KOPT-K1 (cell line): ENCODE results near the gene CYBRD1.
"Not testable (repeated sequence)": the region's sequence is repeated elsewhere in the genome, so short reads cannot be mapped to it uniquely, and the experiment has no call there.

Experiments
- H3K27ac ChIP-seq: fragments of 200-600 bp; sonication (generic); 2 replicates; pipeline ENCODE4 v1.5.1; 2016; ENCODE audit warnings: antibody characterized with exemption, mild to moderate bottlenecking, low read depth, low read length; ENCODE audit not compliant: poor library complexity, severe bottlenecking
- H3K36me3 ChIP-seq: fragments of 200-600 bp; sonication (generic); 2 replicates; pipeline ENCODE4 v1.5.1; 2017; ENCODE audit warnings: antibody characterized with exemption, mild to moderate bottlenecking, low read length, moderate library complexity; ENCODE audit not compliant: insufficient read depth
- H3K9me3 ChIP-seq: fragments of 200-600 bp; sonication (generic); 2 replicates; pipeline ENCODE4 v1.5.1; 2017; ENCODE audit warnings: antibody characterized with exemption, low read length, mild to moderate bottlenecking; ENCODE audit not compliant: insufficient read depth, poor library complexity, severe bottlenecking

CYBRD1 gene

GRCh38 chr2:171522052-171522787 lies at the start of gene CYBRD1:
Gene CYBRD1 (plus strand): TSS chr2:171522474. CDS start chr2:171522546, 72 bp downstream.
- peak within 1 kb of the TSS; percentile 73 for H3K27ac ChIP-seq
- H3K9me3 ChIP-seq = no peaks in the 10 kb centered on the region

DNA sequence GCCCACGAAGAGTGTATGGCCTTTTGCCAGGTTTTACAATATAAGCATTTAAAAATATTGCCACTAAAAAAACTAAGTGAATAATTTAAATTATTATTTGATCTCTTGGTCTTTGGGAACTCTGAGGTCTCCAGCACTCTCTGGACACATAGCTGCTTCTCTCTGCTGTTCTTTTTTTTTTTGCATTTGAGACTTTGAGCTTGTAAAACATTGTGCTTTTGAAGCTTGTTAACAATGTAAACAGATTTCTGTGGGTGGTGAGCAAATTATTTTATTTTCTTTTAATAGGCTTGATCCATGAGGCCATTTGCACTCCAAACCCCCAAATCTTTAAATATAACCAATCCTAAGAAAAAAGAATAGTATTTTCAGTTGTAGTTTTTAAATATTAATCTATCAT lies 46.3 kb upstream of the CYBRD1 start:
- Histone ChIP-seq H3K27ac (no peak overlapping the region), H3K9me3 (no peaks in the 10 kb centered on the region), H3K36me3 (peaks cover 83% of the 10 kb centered on the region)

More at GRCh38 chr2:171522052-171522787, at the start of gene CYBRD1:
- H3K36me3 ChIP-seq = no peaks in the 10 kb centered on the region

DNA sequence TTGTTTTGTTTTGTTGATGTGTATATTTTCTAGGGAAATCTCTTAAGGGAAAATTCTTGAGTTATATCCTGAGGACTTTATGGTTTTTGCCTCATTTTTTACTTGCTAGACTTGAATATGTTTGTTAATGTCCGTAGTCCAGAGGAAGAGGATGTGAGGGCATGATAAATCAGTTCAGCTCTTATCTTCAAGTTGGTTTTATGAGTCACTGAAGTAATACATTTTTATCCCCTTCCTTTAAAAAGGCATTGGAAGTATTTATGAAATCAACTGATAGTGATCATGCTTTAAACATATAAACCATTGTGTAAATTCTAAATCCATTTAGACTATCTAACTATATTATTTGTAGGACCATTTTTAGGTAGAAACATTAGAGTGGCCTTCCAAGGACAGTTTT lies 43.9 kb upstream of the CYBRD1 start:
- Histone ChIP-seq H3K36me3 (peaks cover 79% of the 10 kb centered on the region), H3K27ac (no peak overlapping the region), H3K9me3 (no peaks in the 10 kb centered on the region)

- H3K36me3 ChIP-seq = peaks cover 73% of the 10 kb centered on the region
- no peaks in the 10 kb centered on the region for H3K9me3 ChIP-seq
- H3K27ac ChIP-seq = no peak overlapping the region
Observed at GRCh38 chr2:171479154-171479814, 43.0 kb upstream of the CYBRD1 start.

- H3K27ac ChIP-seq = no peak overlapping the region
- no peaks in the 10 kb centered on the region for H3K9me3 ChIP-seq
- H3K36me3 ChIP-seq = peaks cover 59% of the 10 kb centered on the region
Observed at GRCh38 chr2:171480908-171481307, 41.4 kb upstream of the CYBRD1 start.

DNA sequence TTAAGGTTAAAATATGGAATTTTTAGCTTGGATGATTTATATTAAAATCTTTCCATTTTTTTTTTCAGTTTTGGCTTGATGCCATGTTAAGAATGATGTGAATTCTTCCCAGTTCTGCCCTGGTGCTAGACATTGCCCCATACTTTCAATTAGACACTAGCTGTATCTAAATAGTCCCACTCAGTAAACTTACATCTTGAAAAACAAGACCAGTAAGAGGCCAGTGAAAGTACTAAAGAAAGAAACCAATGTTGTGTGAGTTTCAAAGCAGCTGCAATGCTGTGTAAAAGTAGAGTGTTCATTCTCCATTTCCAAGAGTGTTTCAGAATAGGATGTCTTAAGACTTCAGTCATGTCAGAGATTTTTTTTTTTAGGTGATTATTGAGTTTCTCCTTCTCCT lies 40.0 kb upstream of the CYBRD1 start:
- no peak overlapping the region for H3K27ac ChIP-seq

DNA sequence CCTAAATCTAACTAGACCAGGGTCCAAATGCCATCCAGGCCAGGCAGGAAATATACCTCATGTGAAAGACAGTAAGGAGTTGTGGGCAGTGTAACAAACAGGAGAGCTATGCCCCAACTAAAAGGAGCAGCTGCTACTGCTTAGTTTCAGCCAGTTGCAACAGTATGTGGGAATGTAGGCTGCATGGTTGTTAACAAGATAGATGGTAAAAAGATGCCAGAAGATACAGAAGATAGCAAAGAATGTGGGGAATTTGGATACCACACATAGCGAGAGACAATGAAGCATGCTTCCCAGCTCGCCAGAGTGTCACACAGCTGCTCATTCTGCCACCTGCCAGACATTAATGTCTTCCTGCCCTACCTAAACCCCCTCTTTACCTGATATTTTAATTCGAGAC lies 39.4 kb upstream of the CYBRD1 start:
- peaks cover 57% of the 10 kb centered on the region for H3K36me3 ChIP-seq
- H3K9me3 ChIP-seq = no peaks in the 10 kb centered on the region
- H3K27ac ChIP-seq = no peak overlapping the region

More for the DNA sequence above, 40.0 kb upstream of the CYBRD1 start:
- Histone ChIP-seq H3K36me3 (peaks cover 58% of the 10 kb centered on the region), H3K9me3 (no peaks in the 10 kb centered on the region)

DNA sequence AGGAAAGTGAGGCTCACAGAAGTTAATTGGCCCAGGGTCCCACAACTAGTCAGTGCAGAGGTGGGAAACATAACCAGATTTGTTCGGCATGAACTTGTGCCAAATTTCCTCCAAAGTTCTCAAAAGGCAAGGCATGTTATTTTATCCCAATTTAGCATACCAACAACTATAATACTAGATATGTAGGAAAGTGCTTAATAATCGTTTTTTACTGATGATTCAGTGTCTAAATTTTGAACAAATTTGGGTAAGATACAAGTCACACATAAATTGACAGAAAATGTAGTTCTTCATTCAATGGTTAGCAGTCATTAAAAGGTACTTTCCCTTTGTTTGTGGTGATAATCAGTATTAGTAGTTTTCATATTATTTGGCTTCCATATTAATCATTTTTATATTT lies 38.5 kb upstream of the CYBRD1 start:
- Histone ChIP-seq H3K9me3 (peaks cover 4% of the 10 kb centered on the region), H3K36me3 (peaks cover 59% of the 10 kb centered on the region), H3K27ac (no peak overlapping the region)

- Histone ChIP-seq H3K36me3 (peaks cover 48% of the 10 kb centered on the region), H3K9me3 (peaks cover 11% of the 10 kb centered on the region), H3K27ac (no peak overlapping the region)
Observed at GRCh38 chr2:171485116-171485515, 37.2 kb upstream of the CYBRD1 start.

GRCh38 chr2:171487201-171487600 lies 35.1 kb upstream of the CYBRD1 start:
- peaks cover 32% of the 10 kb centered on the region for H3K36me3 ChIP-seq
- H3K9me3 ChIP-seq = peaks cover 11% of the 10 kb centered on the region
- H3K27ac ChIP-seq = no peak overlapping the region

DNA sequence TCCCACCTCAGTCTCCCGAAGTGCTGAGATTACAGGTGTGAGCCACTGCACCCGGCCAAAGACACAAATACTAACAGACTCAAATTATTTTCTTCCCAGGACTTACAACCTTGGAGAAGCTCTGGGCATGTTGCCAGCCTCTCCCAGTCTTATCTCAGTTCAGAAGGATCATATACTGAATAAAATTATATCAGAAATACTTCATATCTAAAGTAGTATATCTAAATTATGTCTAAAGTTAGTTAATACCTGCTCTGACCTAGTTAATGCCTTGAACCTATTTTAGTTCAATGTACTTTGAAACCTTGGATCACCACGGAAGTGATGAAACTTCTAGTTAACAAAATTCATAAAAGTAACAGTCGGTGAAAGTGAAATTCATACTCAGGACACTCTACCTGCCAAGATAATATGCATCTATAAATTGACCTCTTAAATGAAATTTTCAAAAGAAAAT lies 34.4 kb upstream of the CYBRD1 start:
- Histone ChIP-seq H3K9me3 (peaks cover 11% of the 10 kb centered on the region), H3K27ac (no peak overlapping the region), H3K36me3 (peaks cover 26% of the 10 kb centered on the region)

DNA sequence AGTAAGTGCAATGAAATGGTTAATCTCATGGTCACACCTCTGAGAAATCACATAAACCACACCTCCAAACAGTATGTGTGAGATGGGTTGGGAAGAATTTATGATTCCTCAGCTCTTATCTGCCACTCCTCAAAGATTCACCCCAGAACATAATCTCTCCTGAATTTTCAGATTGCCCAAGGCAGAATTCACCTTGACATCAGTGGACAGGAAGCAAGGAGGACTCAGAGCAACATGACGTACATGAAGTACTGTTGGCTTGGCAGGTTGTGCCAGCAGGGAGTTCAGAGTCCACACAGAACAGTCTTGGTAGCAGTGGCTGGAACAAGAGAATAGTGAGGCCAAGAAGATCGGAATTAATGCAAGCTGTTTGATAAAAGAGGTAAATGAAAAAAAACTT lies 31.7 kb upstream of the CYBRD1 start:
- H3K36me3 ChIP-seq = peaks cover 17% of the 10 kb centered on the region
- peaks cover 11% of the 10 kb centered on the region for H3K9me3 ChIP-seq
- no peak overlapping the region for H3K27ac ChIP-seq

GRCh38 chr2:171491292-171491691 lies 31.0 kb upstream of the CYBRD1 start:
- peaks cover 16% of the 10 kb centered on the region for H3K36me3 ChIP-seq
- H3K27ac ChIP-seq = no peak overlapping the region
- peaks cover 11% of the 10 kb centered on the region for H3K9me3 ChIP-seq

DNA sequence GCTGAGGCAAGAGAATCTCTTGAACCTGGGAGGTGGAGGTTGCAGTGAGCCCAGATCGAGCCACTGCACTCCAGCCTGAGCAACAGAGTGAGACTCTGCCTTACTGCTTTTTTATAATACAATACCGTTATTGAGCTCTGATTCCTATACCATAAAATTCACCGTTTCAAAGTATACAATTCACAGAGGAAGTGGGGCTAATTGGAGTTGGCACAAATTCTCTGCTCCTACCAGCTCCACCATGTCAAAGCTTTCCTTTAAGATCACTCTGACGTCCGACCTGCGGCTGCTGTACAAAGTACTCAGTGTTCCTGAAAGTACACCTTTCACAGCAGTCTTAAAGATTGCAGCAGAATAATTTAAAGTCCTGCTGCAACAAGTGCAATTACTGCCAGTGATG lies 29.6 kb upstream of the CYBRD1 start:
- Histone ChIP-seq H3K9me3 (peaks cover 11% of the 10 kb centered on the region), H3K27ac (no peak overlapping the region), H3K36me3 (peaks cover 6% of the 10 kb centered on the region; the same call in 1 of the 2 replicates)

DNA sequence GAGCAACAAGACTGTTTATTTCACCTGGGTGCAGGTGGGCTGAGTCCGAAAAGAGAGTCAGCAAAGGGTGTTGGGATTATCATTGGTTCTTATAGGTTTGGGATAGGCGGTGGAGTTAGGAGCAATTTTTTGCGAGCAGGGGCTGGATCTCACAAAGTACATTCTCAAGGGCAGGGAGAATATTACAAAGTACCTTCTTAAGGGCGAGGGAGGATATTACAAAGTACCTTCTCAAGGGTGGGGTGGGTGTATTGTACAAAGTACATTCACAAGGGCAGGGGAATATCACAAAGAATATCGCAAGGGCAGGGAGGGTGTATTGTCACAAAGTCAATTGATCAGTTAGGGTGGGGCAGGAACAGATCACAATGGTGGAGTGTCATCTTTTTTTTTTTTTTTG lies 24.6 kb upstream of the CYBRD1 start:
- H3K27ac ChIP-seq, H3K9me3 ChIP-seq, H3K36me3 ChIP-seq: not testable (repeated sequence)

DNA sequence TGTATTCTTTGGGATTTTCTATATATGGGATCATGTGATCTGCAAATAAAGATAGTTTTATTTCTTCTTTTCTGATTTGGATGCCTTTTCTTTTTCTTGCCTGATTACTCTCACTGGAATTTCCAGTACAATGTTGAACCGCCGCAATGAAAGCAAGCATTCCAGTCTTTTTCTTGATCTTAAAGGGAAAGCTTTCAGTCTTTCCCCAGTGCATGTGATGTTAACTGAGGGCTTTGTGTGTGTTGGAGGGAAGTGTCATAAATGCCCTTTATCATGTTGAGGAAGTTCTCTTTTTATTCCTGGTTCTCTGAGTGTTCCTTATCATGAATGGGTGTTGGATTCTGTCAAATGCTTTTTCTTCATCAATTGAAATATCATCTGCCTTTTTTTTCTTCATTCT lies 16.9 kb upstream of the CYBRD1 start:
- H3K9me3 ChIP-seq = no peaks in the 10 kb centered on the region
- no peak overlapping the region for H3K27ac ChIP-seq
- no peaks in the 10 kb centered on the region for H3K36me3 ChIP-seq
